Esophagus (tissue), 2 donors: Measurements from ENCODE around the gene VSTM2A. TPM values are rescaled to one million over a fixed set of nuclear protein-coding genes. Genes with fewer than 3 reads are reported as not detected.
A peak's percentile ranks its signal among the peaks of the same experiment; 100 is the strongest.
"Not testable (repeated sequence)": the region's sequence is repeated elsewhere in the genome, so short reads cannot be mapped to it uniquely, and the experiment has no call there.

Experiments used
- H3K27ac ChIP-seq, 2 donors: one replicate each; pipeline ENCODE4 v1.5.1; 2013; ENCODE audit warnings: low read depth in 2 of 2, mild to moderate bottlenecking in 2 of 2, inconsistent platforms in 1 of 2, low read length in 1 of 2, moderate library complexity in 1 of 2
- H3K27me3 ChIP-seq, 2 donors: one replicate each; pipeline ENCODE4 v1.6.1; 2013; ENCODE audit warnings: low read length in 2 of 2, control low read depth in 1 of 2, mild to moderate bottlenecking in 1 of 2; ENCODE audit not compliant: insufficient read depth in 2 of 2, control insufficient read depth in 1 of 2
- H3K36me3 ChIP-seq, 2 donors: one replicate each; pipeline ENCODE4 v1.6.1; 2013; ENCODE audit warnings: low read length in 1 of 2; ENCODE audit not compliant: control insufficient read depth in 2 of 2, insufficient read depth in 2 of 2
- H3K4me1 ChIP-seq, 2 donors: one replicate each; pipeline ENCODE4 v1.6.1; 2013; ENCODE audit warnings: low read length in 1 of 2; ENCODE audit not compliant: control insufficient read depth in 2 of 2, insufficient read depth in 2 of 2
- H3K4me3 ChIP-seq, 2 donors: one replicate each; pipeline ENCODE4 v1.5.1; 2013; ENCODE audit warnings: low read length in 2 of 2, mild to moderate bottlenecking in 2 of 2, low read depth in 1 of 2, moderate library complexity in 1 of 2
- H3K9me3 ChIP-seq, 2 donors: one replicate each; pipeline ENCODE4 v1.6.1; 2013; ENCODE audit warnings: mild to moderate bottlenecking in 2 of 2, low read depth in 1 of 2, low read length in 1 of 2, moderate library complexity in 1 of 2; ENCODE audit not compliant: control insufficient read depth in 2 of 2, insufficient read depth in 1 of 2
- WGBS, 2 donors: extraction: QIAGEN DNeasy Blood & Tissue Kit; methylation state at CpG; one replicate each; pipeline ENCODE4 v1.1.7; 2013; 5-methylcytosine and 5-hydroxymethylcytosine counted together
- polyA plus RNA-seq, 2 donors: library from polyadenylated mRNA; stranded (reverse); fragments of 200-250 nt; gene quantifications; one replicate each; pipeline ENCODE4 v1.2.3, GENCODE V29; 2013
- donor health status: healthy with polysubstance abuse.
- donor health status: Bipolar disorder and iron deficiency.

VSTM2A gene, protein sequence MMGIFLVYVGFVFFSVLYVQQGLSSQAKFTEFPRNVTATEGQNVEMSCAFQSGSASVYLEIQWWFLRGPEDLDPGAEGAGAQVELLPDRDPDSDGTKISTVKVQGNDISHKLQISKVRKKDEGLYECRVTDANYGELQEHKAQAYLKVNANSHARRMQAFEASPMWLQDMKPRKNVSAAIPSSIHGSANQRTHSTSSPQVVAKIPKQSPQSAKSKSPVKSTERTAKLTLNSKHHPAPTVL
- not detected for polyA plus RNA-seq

DNA sequence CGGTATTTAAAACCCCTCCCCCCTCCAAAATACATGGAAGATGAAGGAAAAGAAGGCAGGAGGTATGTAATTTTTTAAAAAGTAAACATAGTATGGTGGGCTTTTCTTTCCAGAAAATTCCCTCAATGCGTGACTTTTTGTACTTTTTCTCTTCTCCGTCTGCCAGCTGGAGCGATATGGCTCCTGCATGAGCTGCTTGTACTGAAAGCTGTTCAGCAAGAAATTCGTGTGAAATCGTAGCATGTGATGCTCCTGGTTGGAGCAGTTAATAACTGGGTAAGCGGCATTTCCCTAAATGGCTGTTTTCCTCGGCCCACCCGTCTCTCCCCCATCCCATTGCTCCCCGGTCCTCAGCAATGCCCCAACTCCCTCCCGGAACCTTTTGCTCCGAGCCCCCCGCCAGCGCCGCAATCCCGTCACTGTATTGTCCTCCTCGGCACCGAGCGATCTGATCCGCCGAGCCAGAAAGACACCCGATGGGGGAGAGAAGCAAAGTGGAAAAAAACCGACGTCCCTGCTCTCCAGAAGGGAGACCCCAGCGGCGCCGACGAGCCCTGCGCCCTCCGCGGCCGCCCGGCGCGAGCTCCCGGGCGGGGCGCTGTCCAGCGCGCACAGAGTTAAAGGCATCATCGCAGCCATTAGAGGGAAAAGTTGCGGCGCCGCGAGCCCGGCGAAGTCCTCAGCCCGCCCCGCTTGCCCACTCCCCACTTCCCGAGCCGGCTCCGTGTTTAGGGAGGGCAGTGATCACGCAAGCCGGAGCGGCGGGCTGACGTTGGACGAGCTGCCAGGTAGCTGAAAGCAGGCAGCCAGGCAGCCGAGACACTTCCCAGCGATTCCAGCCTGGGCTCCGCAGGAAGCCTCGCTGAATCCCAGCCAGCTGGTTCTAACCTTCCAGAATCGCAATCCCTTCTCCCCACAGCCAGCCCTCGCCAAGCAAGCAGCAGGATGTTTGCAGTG is at the start of gene VSTM2A:
Gene VSTM2A, plus strand, starts transcription at position 707 of the 957 bp plus-strand sequence. CDS start 356 bp downstream, outside the sequence.
- peaks cover 0 to 29% of the 10 kb centered on the region in 2 donors for H3K27me3 ChIP-seq
- H3K27ac ChIP-seq = no peak within 1 kb of the TSS
- peaks cover 0 to 11% of the 10 kb centered on the region in 2 donors for H3K9me3 ChIP-seq
- no peaks in the 10 kb centered on the region for H3K36me3 ChIP-seq
- 5 to 7% methylated on average over 63 to 64 of the region's 64 CpGs for WGBS, 2 donors
- H3K4me3 ChIP-seq = peak within 1 kb of the TSS in 1 of 2 donors; percentile 17
- peaks cover 5 to 6% of the 10 kb centered on the region in 2 donors for H3K4me1 ChIP-seq

DNA sequence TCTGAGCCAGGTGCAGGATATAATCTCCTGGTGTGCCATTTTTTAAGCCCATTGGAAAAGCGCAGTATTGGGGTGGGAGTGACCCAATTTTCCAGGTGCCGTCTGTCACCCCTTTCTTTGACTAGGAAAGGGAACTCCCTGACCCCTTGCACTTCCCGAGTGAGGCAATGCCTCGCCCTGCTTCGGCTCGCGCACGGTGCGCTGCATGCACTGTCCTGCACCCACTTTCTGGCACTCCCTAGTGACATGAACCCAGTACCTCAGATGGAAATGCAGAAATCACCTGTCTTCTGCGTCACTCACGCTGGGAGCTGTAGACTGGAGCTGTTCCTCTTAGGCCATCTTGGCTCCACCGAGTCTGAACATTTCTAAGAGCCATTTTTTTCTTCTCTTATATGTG is 37.6 kb upstream of the VSTM2A start:
- not testable (repeated sequence) for H3K4me1 ChIP-seq, H3K9me3 ChIP-seq, H3K36me3 ChIP-seq, H3K27ac ChIP-seq, H3K4me3 ChIP-seq, H3K27me3 ChIP-seq
- 88 to 91% methylated on average over 11 to 12 of the region's 12 CpGs for WGBS, 2 donors

DNA sequence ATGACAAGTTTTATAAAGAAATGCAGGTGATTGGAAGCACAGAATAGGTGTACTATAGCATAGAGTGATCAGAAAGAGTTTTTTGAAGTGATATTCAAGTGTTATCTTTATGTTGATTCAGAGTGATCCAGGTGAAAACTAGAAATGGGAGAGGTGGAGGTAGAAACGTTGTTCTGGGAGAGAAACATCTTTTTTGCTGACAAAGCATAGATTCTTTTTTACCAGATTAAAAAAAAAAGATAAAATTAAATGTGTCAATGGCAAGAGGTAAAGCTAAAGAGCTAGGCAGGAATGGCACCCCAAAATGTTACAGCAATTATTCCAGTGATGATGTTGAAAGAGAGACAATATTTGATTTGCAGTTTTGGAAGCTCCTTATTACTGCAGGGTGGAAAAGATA is 12.6 kb upstream of the VSTM2A start:
- H3K9me3 ChIP-seq = peaks cover 1 to 6% of the 10 kb centered on the region in 2 donors
- no peak overlapping the region for H3K27ac ChIP-seq
- H3K4me3 ChIP-seq = no peak overlapping the region
- WGBS, 2 donors = 17 to 32% methylated on average over 1 of the region's 1 CpG
- no peaks in the 10 kb centered on the region for H3K4me1 ChIP-seq
- H3K27me3 ChIP-seq = no peaks in the 10 kb centered on the region
- H3K36me3 ChIP-seq = no peaks in the 10 kb centered on the region

DNA sequence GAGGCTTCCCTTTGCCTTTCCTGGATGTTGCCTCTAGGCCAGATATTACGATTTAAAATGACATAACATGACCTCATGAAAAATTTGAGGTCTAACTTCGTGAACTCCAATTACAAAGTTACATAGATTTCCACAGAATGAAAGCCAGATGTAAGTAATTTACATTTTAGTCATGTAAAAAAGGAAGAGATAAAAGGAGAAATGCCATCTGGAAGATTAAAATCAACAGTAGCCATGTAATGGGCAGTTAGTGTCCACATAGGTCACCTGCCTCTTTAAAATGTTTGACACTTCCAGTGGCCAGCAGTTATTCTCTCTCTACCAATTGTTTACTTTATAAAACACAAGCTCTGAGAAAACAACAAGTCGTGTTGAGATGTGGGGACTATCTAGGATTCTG is 4.1 kb upstream of the VSTM2A start:
- Histone ChIP-seq H3K4me3 (no peak overlapping the region), H3K27me3 (peaks cover 0 to 11% of the 10 kb centered on the region in 2 donors), H3K36me3 (no peaks in the 10 kb centered on the region), H3K4me1 (peaks cover 2 to 3% of the 10 kb centered on the region in 2 donors), H3K27ac (no peak overlapping the region), H3K9me3 (peaks cover 3 to 6% of the 10 kb centered on the region in 2 donors)
- WGBS, 2 donors = 35 to 36% methylated on average over 3 of the region's 3 CpGs

DNA sequence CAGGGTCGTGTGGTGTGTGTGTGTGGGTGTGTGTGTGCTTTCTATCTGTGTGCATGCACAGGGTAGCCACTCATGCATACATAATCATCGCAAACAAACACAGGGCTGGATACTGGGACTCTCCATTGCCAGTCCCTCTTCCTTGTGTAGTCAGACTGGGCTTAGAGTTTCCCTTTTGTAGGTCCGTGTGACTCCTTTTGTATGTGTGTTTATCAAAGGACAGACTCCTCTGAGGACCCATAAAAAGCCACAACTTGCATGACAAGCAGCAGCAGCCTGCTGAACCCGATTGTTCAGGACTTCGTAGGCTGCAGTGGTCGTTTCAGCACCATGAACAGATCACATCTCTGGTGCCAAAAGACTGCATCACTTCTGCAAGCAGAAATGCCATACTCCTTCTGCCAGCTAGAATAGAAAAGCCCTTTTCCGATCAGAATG is 895 bp downstream of the VSTM2A start:
- Histone ChIP-seq H3K4me1 (peaks cover 5 to 6% of the 10 kb centered on the region in 2 donors), H3K4me3 (no peak overlapping the region), H3K9me3 (peaks cover 0 to 11% of the 10 kb centered on the region in 2 donors), H3K27me3 (peaks cover 0 to 29% of the 10 kb centered on the region in 2 donors), H3K27ac (no peak overlapping the region), H3K36me3 (no peaks in the 10 kb centered on the region)
- WGBS, 2 donors = 7% methylated on average over 7 of the region's 7 CpGs

DNA sequence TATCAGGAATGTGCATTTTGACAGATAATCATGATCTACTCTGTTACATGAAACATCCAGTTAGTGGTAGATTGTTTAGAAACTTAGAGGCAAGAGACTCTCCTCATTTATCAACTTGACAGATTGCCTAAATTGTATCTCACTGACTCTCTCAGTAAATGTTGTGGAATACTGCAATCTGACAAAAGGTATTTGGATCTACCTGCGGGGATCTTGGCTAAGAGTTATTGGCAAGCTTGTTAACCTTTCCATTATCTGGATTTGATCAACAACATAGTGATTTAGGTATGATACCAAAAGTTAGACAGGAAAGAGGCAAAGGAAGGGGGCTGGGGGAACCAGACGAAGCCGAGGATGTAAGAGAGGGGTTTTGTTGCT is 2.0 kb downstream of the VSTM2A start:
- H3K36me3 ChIP-seq = no peaks in the 10 kb centered on the region
- no peak overlapping the region for H3K4me3 ChIP-seq
- no peak overlapping the region for H3K27ac ChIP-seq
- peaks cover 5 to 6% of the 10 kb centered on the region in 2 donors for H3K4me1 ChIP-seq
- WGBS, 2 donors = 3% methylated on average over 3 of the region's 3 CpGs
- peaks cover 0 to 29% of the 10 kb centered on the region in 2 donors for H3K27me3 ChIP-seq
- H3K9me3 ChIP-seq = peaks cover 0 to 11% of the 10 kb centered on the region in 2 donors

DNA sequence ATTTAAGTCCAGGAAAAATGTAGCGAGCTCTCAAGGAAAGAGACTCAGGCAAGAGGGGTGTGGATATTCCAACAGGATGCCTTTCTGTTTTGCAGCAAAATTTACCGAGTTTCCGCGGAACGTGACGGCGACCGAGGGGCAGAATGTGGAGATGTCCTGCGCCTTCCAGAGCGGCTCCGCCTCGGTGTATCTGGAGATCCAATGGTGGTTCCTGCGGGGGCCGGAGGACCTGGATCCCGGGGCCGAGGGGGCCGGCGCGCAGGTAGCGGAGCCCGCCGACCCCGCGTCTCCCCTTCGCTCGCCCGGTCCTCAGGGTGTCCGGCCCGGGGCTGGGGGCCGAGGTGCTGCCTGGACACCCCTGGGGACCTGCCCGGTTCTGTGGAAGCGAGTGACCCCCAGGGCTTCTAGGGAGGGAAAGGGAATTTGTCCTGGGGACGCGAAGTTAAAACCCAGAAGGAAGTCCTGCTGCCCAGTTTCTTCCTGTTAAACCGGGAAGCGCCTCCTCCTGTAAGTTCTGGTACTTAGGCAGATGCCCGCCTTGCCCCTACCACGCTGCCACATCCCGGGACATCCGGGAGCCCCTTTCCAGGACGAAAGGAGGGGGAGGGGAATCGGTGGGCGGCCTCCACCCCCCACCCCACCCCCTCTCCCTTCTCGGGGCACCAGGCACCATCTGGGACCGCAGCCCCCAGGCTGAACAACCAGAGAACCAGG is 2.5 kb downstream of the VSTM2A start:
- no peak overlapping the region for H3K27ac ChIP-seq
- H3K4me3 ChIP-seq = no peak overlapping the region
- H3K9me3 ChIP-seq = peaks cover 0 to 11% of the 10 kb centered on the region in 2 donors
- H3K4me1 ChIP-seq = peaks cover 5 to 6% of the 10 kb centered on the region in 2 donors
- H3K27me3 ChIP-seq = peaks cover 0 to 29% of the 10 kb centered on the region in 2 donors
- WGBS, 2 donors = 7 to 9% methylated on average over 43 to 45 of the region's 45 CpGs
- no peaks in the 10 kb centered on the region for H3K36me3 ChIP-seq

DNA sequence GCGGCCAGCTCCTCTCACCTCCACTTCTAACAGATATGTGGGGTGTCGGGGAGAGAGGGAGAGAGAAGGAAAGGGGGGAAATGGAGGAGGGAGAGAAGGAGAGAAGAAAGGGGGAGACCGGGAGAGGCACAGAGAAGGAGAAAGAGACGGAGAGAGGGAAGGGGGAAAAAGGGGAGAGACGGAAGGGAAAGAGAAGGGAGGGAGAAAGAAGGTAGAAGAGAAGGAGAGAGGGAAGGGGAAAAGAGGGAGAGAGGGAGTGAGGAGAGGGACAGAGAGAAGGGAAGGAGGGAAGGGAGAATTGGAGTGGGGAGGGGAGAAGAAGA is 3.0 kb downstream of the VSTM2A start:
- H3K27ac ChIP-seq = no peak overlapping the region
- WGBS, 2 donors = 6 to 9% methylated on average over 5 of the region's 5 CpGs
- H3K9me3 ChIP-seq = peaks cover 0 to 11% of the 10 kb centered on the region in 2 donors
- peaks cover 5 to 6% of the 10 kb centered on the region in 2 donors for H3K4me1 ChIP-seq
- no peak overlapping the region for H3K4me3 ChIP-seq
- H3K27me3 ChIP-seq = peaks cover 0 to 29% of the 10 kb centered on the region in 2 donors
- no peaks in the 10 kb centered on the region for H3K36me3 ChIP-seq
